ENCODE results near the gene PPM1L. TPM values are rescaled to one million over a fixed set of nuclear protein-coding genes. Genes with fewer than 3 reads are reported as not detected.

The PPM1L gene
- total and polyA plus RNA-seq, 2 donors = 20.2 to 24.2 TPM

GRCh38 chr3:161066930-161067329 is 310.9 kb downstream of the PPM1L start:
- Histone ChIP-seq H3K27ac (ENCODE audit: low read depth) (no peak overlapping the region), H3K4me3 (ENCODE audit: low read depth, low read length) (no peak overlapping the region), H3K4me1 (ENCODE audit: insufficient read depth) (no peaks in the 10 kb centered on the region), H3K36me3 (ENCODE audit: insufficient read depth) (peaks cover 2% of the 10 kb centered on the region)
- 88% methylated on average over 3 of the region's 3 CpGs for WGBS
- DNase-seq (ENCODE audit: extremely low spot score) = no peak

DNA sequence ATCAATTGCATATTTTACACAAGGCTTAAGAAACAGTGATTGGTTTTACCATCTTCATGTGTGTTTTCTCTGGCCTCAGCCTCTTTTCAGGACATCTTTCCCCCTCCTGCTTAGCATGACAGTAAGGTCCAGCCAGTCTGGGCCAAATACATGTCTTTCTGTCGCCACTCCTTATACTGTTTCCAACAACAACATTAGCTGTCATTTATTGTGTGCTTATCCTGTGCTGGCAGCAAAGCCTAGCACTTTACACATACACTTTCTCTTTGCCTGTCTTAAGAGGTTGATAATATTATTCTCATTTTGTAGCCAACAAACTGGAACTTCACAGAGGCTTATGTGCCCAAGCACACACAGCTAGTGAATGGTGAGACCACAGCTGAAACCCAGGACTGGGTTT is 311.3 kb downstream of the PPM1L start:
- Histone ChIP-seq H3K4me1 (ENCODE audit: insufficient read depth) (no peaks in the 10 kb centered on the region), H3K27ac (ENCODE audit: low read depth) (no peak overlapping the region), H3K36me3 (ENCODE audit: insufficient read depth) (peaks cover 2% of the 10 kb centered on the region), H3K4me3 (ENCODE audit: low read depth, low read length) (no peak overlapping the region)
- no peak for DNase-seq (ENCODE audit: extremely low spot score)
- 67% methylated on average over 1 of the region's 1 CpG for WGBS

DNA sequence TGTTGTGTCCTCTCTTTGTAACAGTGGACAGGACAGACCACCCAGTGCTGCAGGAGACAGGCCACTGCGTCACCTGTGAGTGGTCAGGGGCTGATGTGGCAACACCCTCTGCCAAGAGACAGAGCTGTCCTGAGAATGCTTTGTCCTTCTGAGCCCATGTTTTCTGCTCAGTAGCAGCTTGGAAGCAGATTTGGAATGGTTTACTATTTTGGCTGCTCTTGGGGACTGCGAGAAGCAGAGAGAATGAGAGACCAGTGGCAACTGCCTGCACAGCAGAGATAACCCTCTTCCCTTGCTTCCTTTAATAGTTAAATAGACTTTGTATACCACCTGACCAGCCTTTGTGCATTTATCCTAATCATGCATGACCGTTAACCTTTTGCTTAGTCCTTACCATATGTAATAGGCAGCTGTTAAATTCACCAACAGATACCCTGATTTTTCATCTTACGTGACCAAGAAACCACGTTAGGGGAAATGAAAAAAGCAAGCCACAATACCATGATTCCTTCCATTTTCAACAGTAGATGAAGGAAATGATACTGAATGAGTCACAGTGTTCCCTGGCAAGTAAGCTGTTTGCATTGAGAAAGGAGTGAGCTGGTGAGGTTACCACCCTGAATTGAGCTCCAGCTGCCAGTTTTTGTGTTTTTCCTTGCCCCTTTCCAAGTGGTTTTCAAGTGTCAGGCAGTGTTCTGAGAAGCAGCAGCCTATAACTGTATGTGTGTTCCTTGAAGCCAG is 313.6 kb downstream of the PPM1L start:
- Histone ChIP-seq H3K4me3 (ENCODE audit: low read depth, low read length) (no peak overlapping the region), H3K27ac (ENCODE audit: low read depth) (no peak overlapping the region)
- no peak for DNase-seq (ENCODE audit: extremely low spot score)

DNA sequence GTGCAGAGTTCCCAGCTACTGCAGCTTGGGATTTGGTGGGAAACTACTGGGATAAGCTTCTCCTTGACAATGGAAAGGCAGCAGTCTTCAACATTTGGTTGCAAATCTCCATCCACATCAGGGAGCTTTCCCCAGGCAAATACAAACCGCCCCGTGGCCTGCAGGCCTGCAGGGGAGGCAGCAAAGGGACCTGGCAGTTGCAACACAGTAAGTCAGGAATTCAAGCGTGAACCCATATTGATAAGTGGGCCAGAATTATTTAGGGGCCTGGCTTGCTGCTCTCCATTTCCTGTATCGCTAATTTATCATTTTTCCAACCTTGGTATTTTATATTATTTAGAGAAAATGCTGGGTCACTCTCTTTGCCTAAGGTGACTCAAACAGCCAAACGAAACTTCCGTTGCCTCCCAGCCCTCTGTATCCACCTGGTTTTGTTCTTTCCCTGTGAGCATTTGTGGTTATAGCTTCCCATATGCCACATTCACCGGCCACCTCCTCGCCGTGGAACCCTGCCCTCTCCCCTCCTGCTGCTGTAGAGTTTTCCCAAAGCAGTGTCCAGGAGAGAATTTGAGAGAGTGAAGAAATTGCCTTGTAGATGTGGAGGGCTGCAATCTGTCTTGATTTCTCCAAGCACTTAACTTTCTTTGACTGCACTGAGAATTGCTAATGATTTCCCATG is 314.4 kb downstream of the PPM1L start:
- H3K4me3 ChIP-seq (ENCODE audit: low read depth, low read length) = no peak overlapping the region
- DNase-seq (ENCODE audit: extremely low spot score) = no peak
- 87% methylated on average over 9 of the region's 9 CpGs for WGBS
- peaks cover 2% of the 10 kb centered on the region for H3K36me3 ChIP-seq (ENCODE audit: insufficient read depth)
- H3K4me1 ChIP-seq (ENCODE audit: insufficient read depth) = no peaks in the 10 kb centered on the region
- H3K27ac ChIP-seq (ENCODE audit: low read depth) = no peak overlapping the region

More for the DNA sequence above, 313.6 kb downstream of the PPM1L start:
- peaks cover 2% of the 10 kb centered on the region for H3K36me3 ChIP-seq (ENCODE audit: insufficient read depth)
- no peaks in the 10 kb centered on the region for H3K4me1 ChIP-seq (ENCODE audit: insufficient read depth)
- WGBS = 79% methylated on average over 5 of the region's 5 CpGs

- DNase-seq (ENCODE audit: extremely low spot score) = no peak
- WGBS = 75% methylated on average over 6 of the region's 6 CpGs
- Histone ChIP-seq H3K27ac (ENCODE audit: low read depth) (no peak overlapping the region), H3K4me1 (ENCODE audit: insufficient read depth) (no peaks in the 10 kb centered on the region), H3K36me3 (ENCODE audit: insufficient read depth) (peaks cover 2% of the 10 kb centered on the region), H3K4me3 (ENCODE audit: low read depth, low read length) (no peak overlapping the region)
Measured at GRCh38 chr3:161070980-161071663, 315.1 kb downstream of the PPM1L start.

DNA sequence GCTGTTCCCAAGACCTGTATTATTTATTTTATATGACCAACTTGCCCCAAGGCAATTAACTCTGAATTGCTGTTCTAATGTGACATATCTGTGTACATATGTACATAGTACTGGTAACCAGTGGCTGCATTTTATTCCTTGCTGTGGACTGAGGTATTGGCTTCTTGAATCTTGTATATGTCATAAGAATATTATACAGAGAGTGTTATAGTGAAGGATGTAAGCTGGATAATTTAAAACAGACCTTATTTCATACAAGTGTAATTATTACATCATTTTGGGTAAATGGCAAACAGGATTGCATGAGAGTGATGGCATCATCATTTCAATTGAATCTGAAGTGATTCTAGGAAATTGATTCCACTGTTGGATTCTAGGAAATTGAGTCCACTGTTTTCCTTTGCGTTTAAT is 316.2 kb downstream of the PPM1L start:
- H3K4me3 ChIP-seq (ENCODE audit: low read depth, low read length) = no peak overlapping the region
- H3K4me1 ChIP-seq (ENCODE audit: insufficient read depth) = no peaks in the 10 kb centered on the region
- 93% methylated on average over 1 of the region's 1 CpG for WGBS
- H3K36me3 ChIP-seq (ENCODE audit: insufficient read depth) = peaks cover 2% of the 10 kb centered on the region
- H3K27ac ChIP-seq (ENCODE audit: low read depth) = no peak overlapping the region
- no peak for DNase-seq (ENCODE audit: extremely low spot score)

GRCh38 chr3:161072751-161073150 is 316.7 kb downstream of the PPM1L start:
- Histone ChIP-seq H3K4me1 (ENCODE audit: insufficient read depth) (no peaks in the 10 kb centered on the region), H3K27ac (ENCODE audit: low read depth) (no peak overlapping the region), H3K4me3 (ENCODE audit: low read depth, low read length) (no peak overlapping the region), H3K36me3 (ENCODE audit: insufficient read depth) (peaks cover 2% of the 10 kb centered on the region)
- DNase-seq (ENCODE audit: extremely low spot score) = no peak

DNA sequence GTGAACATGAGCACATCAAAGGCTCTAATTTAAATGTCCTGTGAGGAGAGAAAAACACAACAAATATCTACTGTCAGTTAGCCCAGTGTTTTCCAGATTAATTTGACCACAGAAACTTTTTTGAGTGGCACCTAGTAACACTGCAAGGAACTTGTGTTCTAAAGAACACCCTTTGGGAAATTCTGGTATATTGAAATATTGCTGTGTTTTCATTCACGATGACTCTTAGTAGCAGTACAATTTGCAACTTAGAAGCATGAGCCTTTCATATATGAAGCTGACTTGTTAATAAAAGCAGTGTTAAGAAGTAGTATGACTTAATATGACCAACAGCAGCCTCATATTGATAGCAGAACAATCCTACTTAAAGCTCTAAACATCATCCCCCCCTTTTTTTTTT is 317.1 kb downstream of the PPM1L start:
- WGBS = 99% methylated on average over 1 of the region's 1 CpG
- Histone ChIP-seq H3K27ac (ENCODE audit: low read depth) (no peak overlapping the region), H3K4me1 (ENCODE audit: insufficient read depth) (no peaks in the 10 kb centered on the region), H3K36me3 (ENCODE audit: insufficient read depth) (peaks cover 2% of the 10 kb centered on the region), H3K4me3 (ENCODE audit: low read depth, low read length) (no peak overlapping the region)
- no peak for DNase-seq (ENCODE audit: extremely low spot score)

- no peak overlapping the region for H3K4me3 ChIP-seq (ENCODE audit: low read depth, low read length)
- 74% methylated on average over 4 of the region's 4 CpGs for WGBS
- H3K36me3 ChIP-seq (ENCODE audit: insufficient read depth) = peaks cover 8% of the 10 kb centered on the region
- DNase-seq (ENCODE audit: extremely low spot score) = no peak
- no peaks in the 10 kb centered on the region for H3K4me1 ChIP-seq (ENCODE audit: insufficient read depth)
- no peak overlapping the region for H3K27ac ChIP-seq (ENCODE audit: low read depth)
Measured at GRCh38 chr3:161081633-161082032, 325.6 kb downstream of the PPM1L start.

DNA sequence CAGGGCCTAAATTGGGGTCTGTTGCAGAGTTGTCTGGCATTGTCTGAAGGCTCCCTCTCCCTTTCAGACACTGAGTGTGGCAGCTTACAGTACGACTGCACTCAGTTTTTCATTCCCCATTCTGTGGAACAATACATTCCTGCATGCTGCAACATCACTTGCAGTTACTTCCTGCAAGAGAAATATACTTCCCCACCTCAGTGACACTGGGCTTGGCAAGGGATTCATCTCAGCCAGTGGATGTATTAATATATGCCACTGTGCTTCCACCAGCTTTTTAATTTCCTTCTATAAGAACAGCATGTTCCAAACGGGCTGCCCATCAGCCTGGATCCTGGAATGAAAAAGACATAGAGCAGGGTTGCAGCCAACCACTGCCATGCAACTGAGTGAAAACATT is 326.0 kb downstream of the PPM1L start:
- H3K4me3 ChIP-seq (ENCODE audit: low read depth, low read length) = no peak overlapping the region
- H3K4me1 ChIP-seq (ENCODE audit: insufficient read depth) = no peaks in the 10 kb centered on the region
- no peak overlapping the region for H3K27ac ChIP-seq (ENCODE audit: low read depth)
- peaks cover 8% of the 10 kb centered on the region for H3K36me3 ChIP-seq (ENCODE audit: insufficient read depth)
- DNase-seq (ENCODE audit: extremely low spot score) = no peak
- 54% methylated on average over 2 of the region's 2 CpGs for WGBS

- 95% methylated on average over 1 of the region's 1 CpG for WGBS
- H3K4me3 ChIP-seq (ENCODE audit: low read depth, low read length) = no peak overlapping the region
- no peaks in the 10 kb centered on the region for H3K4me1 ChIP-seq (ENCODE audit: insufficient read depth)
- H3K36me3 ChIP-seq (ENCODE audit: insufficient read depth) = peaks cover 8% of the 10 kb centered on the region
- H3K27ac ChIP-seq (ENCODE audit: low read depth) = no peak overlapping the region
- no peak for DNase-seq (ENCODE audit: extremely low spot score)
Measured at GRCh38 chr3:161083131-161083530, 327.1 kb downstream of the PPM1L start.

DNA sequence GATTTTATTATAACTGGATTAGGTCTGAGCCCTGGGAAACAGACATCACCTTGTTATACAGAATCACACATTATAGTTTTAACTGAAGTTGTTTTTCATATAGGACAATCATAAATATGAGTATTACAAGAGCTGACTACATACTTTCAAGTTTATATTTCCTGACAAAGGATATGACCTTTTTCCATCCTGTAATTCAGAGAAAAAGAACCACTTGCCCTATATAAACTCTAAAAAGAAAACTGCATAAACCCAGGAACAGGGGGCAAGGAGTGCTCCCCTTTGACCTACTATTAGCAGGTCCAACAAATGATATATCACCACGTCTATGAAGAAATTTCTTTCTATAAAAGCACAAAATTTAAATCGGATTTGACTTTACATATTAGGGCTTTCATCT is 328.2 kb downstream of the PPM1L start:
- Histone ChIP-seq H3K4me1 (ENCODE audit: insufficient read depth) (no peaks in the 10 kb centered on the region), H3K4me3 (ENCODE audit: low read depth, low read length) (no peak overlapping the region), H3K27ac (ENCODE audit: low read depth) (no peak overlapping the region), H3K36me3 (ENCODE audit: insufficient read depth) (peaks cover 8% of the 10 kb centered on the region)
- DNase-seq (ENCODE audit: extremely low spot score) = no peak
- WGBS = 85% methylated on average over 2 of the region's 2 CpGs

- DNase-seq (ENCODE audit: extremely low spot score) = no peak
- Histone ChIP-seq H3K27ac (ENCODE audit: low read depth) (no peak overlapping the region), H3K4me1 (ENCODE audit: insufficient read depth) (no peaks in the 10 kb centered on the region), H3K36me3 (ENCODE audit: insufficient read depth) (peaks cover 4% of the 10 kb centered on the region), H3K4me3 (ENCODE audit: low read depth, low read length) (no peak overlapping the region)
Measured at GRCh38 chr3:161093895-161094294, 337.9 kb downstream of the PPM1L start.

DNA sequence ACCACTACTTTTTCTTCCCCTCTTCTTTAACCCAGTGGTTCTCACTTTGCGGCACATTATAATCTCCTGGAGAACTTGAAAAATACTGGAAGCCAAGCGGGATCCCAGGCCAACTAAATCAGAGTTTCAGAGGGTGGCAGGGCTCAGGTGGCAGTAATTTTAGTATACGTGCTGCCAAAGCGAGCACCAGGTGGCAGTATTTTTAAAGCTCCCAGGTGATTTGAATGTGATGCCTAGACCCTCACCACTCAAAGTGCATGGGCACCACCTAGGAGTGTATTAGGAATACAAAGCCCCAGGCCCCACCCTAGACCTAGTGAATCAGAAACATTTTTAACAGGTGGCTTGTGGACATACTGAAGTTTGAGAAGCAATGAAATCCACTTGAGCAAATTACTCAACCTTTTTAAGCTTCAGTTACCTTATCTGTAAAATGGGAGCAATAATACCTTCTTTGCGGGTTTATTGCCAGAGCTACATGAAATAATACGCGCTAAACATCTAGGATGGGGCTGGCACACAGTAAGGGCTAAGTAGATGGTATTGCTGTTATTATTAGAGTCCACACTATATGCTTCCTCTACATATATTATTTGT is 340.8 kb downstream of the PPM1L start:
- Histone ChIP-seq H3K4me1 (ENCODE audit: insufficient read depth) (peaks cover 2% of the 10 kb centered on the region), H3K4me3 (ENCODE audit: low read depth, low read length) (no peak overlapping the region), H3K27ac (ENCODE audit: low read depth) (no peak overlapping the region), H3K36me3 (ENCODE audit: insufficient read depth) (peaks cover 3% of the 10 kb centered on the region)
- no peak for DNase-seq (ENCODE audit: extremely low spot score)
- 84% methylated on average over 7 of the region's 7 CpGs for WGBS
